H1 (cell line): ENCODE results near the gene FRRS1L. TPM values are rescaled to one million over a fixed set of nuclear protein-coding genes. Genes with fewer than 3 reads are reported as not detected.
A peak's percentile ranks its signal among the peaks of the same experiment; 100 is the strongest.

Experiments
- CTCF ChIA-PET: fragments of 300-600 bp; sonication (Branson Sonifier 250); formaldehyde crosslinking; loops from one replicate; lab custom pipeline; 2021; ENCODE audit not compliant: partially characterized antibody; lab: Charles Lee
- POLR2A ChIA-PET: fragments of 300-600 bp; sonication (Branson Sonifier 250); formaldehyde crosslinking; loops from one replicate; lab custom pipeline; 2021; ENCODE audit warnings: inconsistent platforms; ENCODE audit not compliant: partially characterized antibody; lab: Charles Lee
- DNase-seq, 2 experiments: peaks; one replicate each; pipeline versions ENCODE4 v3.0.0 to v3.0.0-alpha.2; 2010 to 2022; ENCODE audit warnings: low spot score in 2 of 2, low read depth in 1 of 2, mixed read lengths in 1 of 2
- FAIRE-seq: peaks from 2 replicates; lab custom pipeline; 2011; peaks lifted over from hg19 to GRCh38; lab: Jason Lieb, UNC
- H2AFZ ChIP-seq: 2 replicates; pipeline ENCODE4 v1.8.1; 2012; ENCODE audit warnings: low read length, inconsistent platforms
- H2AK5ac ChIP-seq: 2 replicates; pipeline ENCODE4 v1.6.1; 2013; ENCODE audit warnings: low read depth, low read length
- H2BK120ac ChIP-seq: replicated peaks from 2 replicates; pipeline ENCODE3; 2013; ENCODE audit warnings: low read depth, low read length, inconsistent platforms
- H2BK12ac ChIP-seq: 2 replicates; pipeline ENCODE4 v1.6.1; 2013; ENCODE audit warnings: low read depth, low read length
- H2BK15ac ChIP-seq: 2 replicates; pipeline ENCODE4 v1.6.1; 2013; ENCODE audit warnings: low read length
- H2BK20ac ChIP-seq: 2 replicates; pipeline ENCODE4 v1.6.1; 2013; ENCODE audit warnings: low read length
- H2BK5ac ChIP-seq: 2 replicates; pipeline ENCODE4 v1.6.1; 2013; ENCODE audit warnings: low read depth, low read length
- H3K14ac ChIP-seq: 2 replicates; pipeline ENCODE4 v1.6.1; 2013; ENCODE audit warnings: inconsistent platforms; ENCODE audit not compliant: insufficient read length
- H3K18ac ChIP-seq: 2 replicates; pipeline ENCODE4 v1.6.1; 2013; ENCODE audit warnings: low read length; ENCODE audit errors: extremely low read depth
- H3K23ac ChIP-seq: 2 replicates; pipeline ENCODE4 v1.6.1; 2013; ENCODE audit warnings: inconsistent platforms; ENCODE audit not compliant: insufficient read length
- H3K23me2 ChIP-seq: 2 replicates; pipeline ENCODE4 v1.6.1; 2013; ENCODE audit warnings: low read depth, low read length
- H3K27ac ChIP-seq: 2 replicates; pipeline ENCODE4 v1.6.1; 2011; ENCODE audit warnings: low read depth, low read length, inconsistent platforms
- H3K27me3 ChIP-seq, 4 experiments: replicated peaks in 1 of 4; 1 replicate in 1 of 4; 2 replicates in 3 of 4; pipeline versions ENCODE4 v1.6.1 to v1.8.1; 2011 to 2013; ENCODE audit warnings: low read length in 3 of 4, mild to moderate bottlenecking in 3 of 4, inconsistent platforms in 2 of 4, mixed read lengths in 2 of 4, moderate library complexity in 1 of 4; ENCODE audit not compliant: control insufficient read depth in 3 of 4, insufficient read depth in 3 of 4; ENCODE audit errors: extremely low read depth in 1 of 4
- H3K36me3 ChIP-seq, 4 experiments: 2 replicates each; pipeline versions ENCODE4 v1.6.1 to v1.8.1; 2011 to 2013; ENCODE audit warnings: mild to moderate bottlenecking in 4 of 4, low read length in 3 of 4, moderate library complexity in 2 of 4, control low read depth in 1 of 4, inconsistent platforms in 1 of 4; ENCODE audit not compliant: insufficient read depth in 4 of 4, control insufficient read depth in 2 of 4
- H3K4ac ChIP-seq: replicated peaks from 2 replicates; pipeline ENCODE3; 2013; ENCODE audit warnings: low read length, low read depth, mixed read lengths, inconsistent platforms; ENCODE audit not compliant: insufficient read length
- H3K4me1 ChIP-seq, 4 experiments: replicated peaks in 1 of 4; 1 replicate in 1 of 4; 2 replicates in 3 of 4; pipeline versions ENCODE4 v1.6.1 to v1.8.1; 2011 to 2013; ENCODE audit warnings: low read length in 3 of 4, inconsistent platforms in 2 of 4, mixed read lengths in 1 of 4; ENCODE audit not compliant: insufficient read depth in 4 of 4, control insufficient read depth in 3 of 4
- H3K4me2 ChIP-seq, 2 experiments: 2 replicates each; pipeline versions ENCODE4 v1.6.1 to v1.8.1; 2011 to 2013; ENCODE audit warnings: low read depth in 2 of 2, low read length in 2 of 2, control low read depth in 1 of 2, inconsistent platforms in 1 of 2, mild to moderate bottlenecking in 1 of 2; ENCODE audit not compliant: insufficient read depth in 1 of 2
- H3K4me3 ChIP-seq, 4 experiments: fragments of 200-600, 300-600 bp in 1 of 4; sonication (generic), shearing (Covaris generic), sonication (Bioruptor Twin) in 1 of 4; 2 replicates each; pipeline versions ENCODE4 v1.5.1 to v1.8.1; 2011 to 2016; ENCODE audit warnings: low read length in 4 of 4, low read depth in 3 of 4, control low read depth in 2 of 4, inconsistent platforms in 2 of 4, mild to moderate bottlenecking in 2 of 4, mixed read lengths in 1 of 4, moderate library complexity in 1 of 4; ENCODE audit not compliant: insufficient read depth in 2 of 4; ENCODE audit errors: extremely low read depth in 1 of 4
- H3K56ac ChIP-seq: replicated peaks from 2 replicates; pipeline ENCODE3; 2013; ENCODE audit warnings: low read depth, mild to moderate bottlenecking, mixed read lengths, low read length, inconsistent platforms; ENCODE audit not compliant: insufficient read length
- H3K79me1 ChIP-seq: 2 replicates; pipeline ENCODE4 v1.6.1; 2013; ENCODE audit warnings: low read depth, low read length, control low read depth
- H3K79me2 ChIP-seq, 2 experiments: 2 replicates each; pipeline versions ENCODE4 v1.6.1 to v1.8.1; 2012 to 2013; ENCODE audit warnings: low read length in 2 of 2, mild to moderate bottlenecking in 2 of 2, inconsistent platforms in 1 of 2; ENCODE audit not compliant: insufficient read depth in 2 of 2, control insufficient read depth in 1 of 2
- H3K9ac ChIP-seq, 4 experiments: replicated peaks in 1 of 4; 1 replicate in 1 of 4; 2 replicates in 3 of 4; pipeline versions ENCODE4 v1.6.1 to v1.8.1; 2011 to 2013; ENCODE audit warnings: low read depth in 3 of 4, low read length in 3 of 4, control low read depth in 2 of 4, mild to moderate bottlenecking in 2 of 4, moderate library complexity in 2 of 4, inconsistent platforms in 1 of 4; ENCODE audit errors: extremely low read depth in 1 of 4
- H3K9me3 ChIP-seq, 2 experiments: 2 replicates each; pipeline versions ENCODE4 v1.6.1 to v1.8.1; 2012 to 2013; ENCODE audit warnings: mild to moderate bottlenecking in 2 of 2, moderate library complexity in 2 of 2, control low read depth in 1 of 2, inconsistent platforms in 1 of 2, low read depth in 1 of 2, low read length in 1 of 2, mixed read lengths in 1 of 2; ENCODE audit not compliant: insufficient read depth in 2 of 2
- H4K20me1 ChIP-seq, 2 experiments: replicated peaks in 1 of 2; 2 replicates each; pipeline versions ENCODE3 to v1.8.1; 2011 to 2013; ENCODE audit warnings: inconsistent platforms in 2 of 2, low read length in 2 of 2, mild to moderate bottlenecking in 1 of 2; ENCODE audit not compliant: insufficient read depth in 2 of 2, control insufficient read depth in 1 of 2
- H4K5ac ChIP-seq: 2 replicates; pipeline ENCODE4 v1.6.1; 2013; ENCODE audit warnings: low read length, low read depth, mixed read lengths, inconsistent platforms; ENCODE audit not compliant: insufficient read length
- H4K8ac ChIP-seq: 2 replicates; pipeline ENCODE4 v1.8.0; 2013; ENCODE audit warnings: mild to moderate bottlenecking, moderate library complexity, low read length, inconsistent platforms; ENCODE audit not compliant: insufficient read depth; ENCODE audit errors: extremely low read depth
- H4K91ac ChIP-seq: replicated peaks from 2 replicates; pipeline ENCODE3; 2013; ENCODE audit warnings: low read length, mixed read lengths, inconsistent platforms; ENCODE audit not compliant: insufficient read length
- CEBPB ChIP-seq: IDR thresholded peaks from 2 replicates; pipeline ENCODE4 v1.6.1; 2012; ENCODE audit warnings: low read depth, low read length
- POLR2AphosphoS5 ChIP-seq: IDR thresholded peaks from 2 replicates; pipeline ENCODE4 v1.6.1; 2011; ENCODE audit warnings: low read depth, low read length
- RBBP5 ChIP-seq: IDR thresholded peaks from 2 replicates; pipeline ENCODE4 v1.7.1; 2012; ENCODE audit warnings: low read depth, mild to moderate bottlenecking, inconsistent platforms, low read length, moderate library complexity, borderline replicate concordance
- RXRA ChIP-seq: IDR thresholded peaks from 2 replicates; pipeline ENCODE4 v1.6.1; 2011; ENCODE audit warnings: low read depth, mild to moderate bottlenecking, low read length, moderate library complexity; ENCODE audit not compliant: insufficient read depth
- SIN3A ChIP-seq, 2 experiments: IDR thresholded peaks in 1 of 2; conservative IDR thresholded peaks in 1 of 2; 2 replicates each; pipeline ENCODE4 v1.6.1; 2011 to 2012; ENCODE audit warnings: low read length in 2 of 2, improper control_type of control experiment in 1 of 2, low read depth in 1 of 2, mild to moderate bottlenecking in 1 of 2
- TEAD4 ChIP-seq: IDR thresholded peaks from 2 replicates; pipeline ENCODE4 v1.6.1; 2012; ENCODE audit warnings: low read depth, low read length, inconsistent platforms, mixed read lengths
- YY1 ChIP-seq: IDR thresholded peaks from 2 replicates; pipeline ENCODE4 v1.6.1; 2011; ENCODE audit warnings: low read depth, mild to moderate bottlenecking, low read length
- WGBS, 2 experiments: shearing (Covaris generic) in 1 of 2; methylation state at CpG; one replicate each; pipeline versions ENCODE4 v1.1.6 to v1.1.7; 2013 to 2015; ENCODE audit warnings: low lambda C conversion rate in 2 of 2, mixed read lengths in 2 of 2, inconsistent platforms in 1 of 2, low coverage in 1 of 2, missing lambda C conversion rate in 1 of 2; ENCODE audit not compliant: insufficient replicate concordance in 2 of 2, insufficient coverage in 1 of 2, insufficient read length in 1 of 2; ENCODE audit errors: extremely low coverage in 1 of 2, missing lambda C conversion rate in 1 of 2; 5-methylcytosine and 5-hydroxymethylcytosine counted together
- polyA plus RNA-seq, 7 experiments: library from polyadenylated mRNA; depleted of rRNA in 3 of 7; stranded (reverse) in 5 of 7; unstranded in 2 of 7; fragments of >200 nt in 5 of 7; fragments of 200-250 nt in 2 of 7; gene quantifications; 1 replicate in 5 of 7; 2 replicates in 1 of 7; 4 replicates in 1 of 7; pipeline versions ENCODE4 v1.2.1 to v1.2.3, GENCODE V29; 2011 to 2013; ENCODE audit warnings: missing spikeins in 2 of 7, mixed read lengths in 2 of 7
- total RNA-seq: library from RNA; stranded (reverse); fragmentation: NEBNext Ultra II Directional; extraction: Animal tissue kit (Norgen Biotek cat#: 25700); gene quantifications from 2 replicates; pipeline ENCODE4 v1.2.1, GENCODE V29; 2021
- TF ChIP-seq, protein P1 (sequence below): IDR thresholded peaks from 2 replicates; pipeline ENCODE4 v1.6.1; 2012; ENCODE audit warnings: inconsistent platforms
- TF ChIP-seq, protein P2 (sequence below): IDR thresholded peaks from 2 replicates; pipeline ENCODE4 v1.6.1; 2012; ENCODE audit warnings: low read length, inconsistent platforms

Gene FRRS1L
- total and polyA plus RNA-seq, 2 of the 8 experiments (the other 6 are each of a cell fraction or from before 2014, with no cell fraction given), result 1.0 to 2.2 TPM

DNA sequence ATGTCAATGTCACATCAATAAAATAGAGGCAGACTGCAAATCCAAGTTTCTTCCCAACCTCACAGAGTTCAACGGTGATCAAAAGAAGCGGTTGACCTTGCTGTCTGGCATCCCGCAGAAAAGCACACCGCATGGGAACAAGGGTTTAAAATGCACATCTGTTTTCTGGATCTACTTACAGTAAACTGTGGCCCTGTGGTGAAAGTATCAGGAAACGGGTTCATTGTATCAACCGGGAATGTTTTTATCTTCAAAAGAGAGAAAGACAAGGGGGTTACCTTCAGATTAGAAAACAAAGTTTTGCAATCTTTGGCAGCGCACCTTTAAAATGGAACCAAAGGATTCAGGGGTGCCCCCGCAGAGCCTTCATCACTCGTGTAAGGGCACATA is 15.5 kb upstream of the FRRS1L start:
- H3K36me3 ChIP-seq, result no peaks in the 10 kb centered on the region
- H3K14ac ChIP-seq, result no peak overlapping the region
- no peak overlapping the region for H4K5ac ChIP-seq
- 0 out of 7 replicates have a peak, but pooled peaks cover 0 to 2% (median 0%) of the 10 kb centered on the region in 4 experiments for H3K4me1 ChIP-seq
- H4K91ac ChIP-seq, result no peak overlapping the region
- FAIRE-seq (no peak), DNase-seq (no peak)
- H2BK120ac ChIP-seq, result no peak overlapping the region
- no peak overlapping the region for H2AK5ac ChIP-seq
- H2BK15ac ChIP-seq, result no peak overlapping the region
- WGBS, 2 experiments, result 92% methylated on average over 9 of the region's 9 CpGs; no CpG with 5 or more reads in 1 of the 2 experiments
- POLR2A ChIA-PET, result no interaction called here
- no peak overlapping the region for H2AFZ ChIP-seq
- CTCF ChIA-PET, result interaction anchor here (0.6 to 3.4 kb wide), 41 partner anchors 9 to 363 kb away, joined by 3 to 36 read pairs (median 6); partner anchors contain the start of genes EPB41L4B and FRRS1L
- no peak overlapping the region for H3K4me2 ChIP-seq
- no peaks in the 10 kb centered on the region; the same call in 1 of the 2 replicates for H3K23me2 ChIP-seq
- no peak overlapping the region for H2BK20ac ChIP-seq
- no peak overlapping the region for H3K4me3 ChIP-seq
- H3K79me1 ChIP-seq, result no peaks in the 10 kb centered on the region
- no peak overlapping the region for H3K18ac ChIP-seq
- 0 out of 2 replicates have a peak overlapping the region, but pooled peaks have one; percentile 7 for H4K8ac ChIP-seq
- no peak overlapping the region for H3K9ac ChIP-seq
- no peaks in the 10 kb centered on the region for H3K9me3 ChIP-seq
- no peak overlapping the region for H3K4ac ChIP-seq
- no peak overlapping the region for H3K23ac ChIP-seq
- H3K56ac ChIP-seq, result no peak overlapping the region
- H3K79me2 ChIP-seq, result no peaks in the 10 kb centered on the region
- TF ChIP-seq SIN3A (conservative IDR thresholded peaks at IDR 0.05 in 1 of 2, IDR thresholded peaks at IDR 0.05 in 1 of 2; ENCODE audit: low read depth in 1 of 2, low read length in 2 of 2) (no peak), RXRA (no peak), CEBPB (no peak), RBBP5 (no peak), YY1 (no peak), TEAD4 (no peak), POLR2AphosphoS5 (no peak)
- TF ChIP-seq, protein P1, sequence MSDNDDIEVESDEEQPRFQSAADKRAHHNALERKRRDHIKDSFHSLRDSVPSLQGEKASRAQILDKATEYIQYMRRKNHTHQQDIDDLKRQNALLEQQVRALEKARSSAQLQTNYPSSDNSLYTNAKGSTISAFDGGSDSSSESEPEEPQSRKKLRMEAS, result no peak
- TF ChIP-seq, protein P2, sequence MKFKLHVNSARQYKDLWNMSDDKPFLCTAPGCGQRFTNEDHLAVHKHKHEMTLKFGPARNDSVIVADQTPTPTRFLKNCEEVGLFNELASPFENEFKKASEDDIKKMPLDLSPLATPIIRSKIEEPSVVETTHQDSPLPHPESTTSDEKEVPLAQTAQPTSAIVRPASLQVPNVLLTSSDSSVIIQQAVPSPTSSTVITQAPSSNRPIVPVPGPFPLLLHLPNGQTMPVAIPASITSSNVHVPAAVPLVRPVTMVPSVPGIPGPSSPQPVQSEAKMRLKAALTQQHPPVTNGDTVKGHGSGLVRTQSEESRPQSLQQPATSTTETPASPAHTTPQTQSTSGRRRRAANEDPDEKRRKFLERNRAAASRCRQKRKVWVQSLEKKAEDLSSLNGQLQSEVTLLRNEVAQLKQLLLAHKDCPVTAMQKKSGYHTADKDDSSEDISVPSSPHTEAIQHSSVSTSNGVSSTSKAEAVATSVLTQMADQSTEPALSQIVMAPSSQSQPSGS, result no peak
- H3K27me3 ChIP-seq, result no peaks in the 10 kb centered on the region
- no peak overlapping the region for H2BK5ac ChIP-seq
- no peak overlapping the region for H2BK12ac ChIP-seq
- no peak overlapping the region for H3K27ac ChIP-seq
- no peaks in the 10 kb centered on the region for H4K20me1 ChIP-seq
